GM18499 (cell line): ENCODE measurements around the gene PLCL1.

Source experiments
- ATAC-seq: cut with Tn5 transposase; IDR thresholded peaks from one replicate; pipeline ENCODE4 v1.9.1; 2021; ENCODE audit warnings: moderate number of reproducible peaks; ENCODE audit not compliant: insufficient read depth, unreplicated experiment

Gene PLCL1

DNA sequence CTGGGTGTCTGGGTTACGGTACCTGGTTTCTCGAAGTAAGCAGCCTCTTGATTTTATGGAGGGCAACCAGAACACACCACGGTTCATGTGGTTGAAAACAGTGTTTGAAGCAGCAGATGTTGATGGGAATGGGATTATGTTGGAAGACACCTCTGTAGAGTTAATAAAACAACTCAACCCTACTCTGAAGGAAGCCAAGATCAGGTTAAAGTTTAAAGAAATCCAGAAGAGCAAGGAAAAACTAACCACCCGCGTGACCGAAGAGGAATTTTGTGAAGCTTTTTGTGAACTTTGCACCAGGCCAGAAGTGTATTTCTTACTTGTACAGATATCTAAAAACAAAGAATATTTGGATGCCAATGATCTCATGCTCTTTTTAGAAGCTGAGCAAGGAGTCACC lies 279.8 kb downstream of the PLCL1 start:
- no peak for ATAC-seq

DNA sequence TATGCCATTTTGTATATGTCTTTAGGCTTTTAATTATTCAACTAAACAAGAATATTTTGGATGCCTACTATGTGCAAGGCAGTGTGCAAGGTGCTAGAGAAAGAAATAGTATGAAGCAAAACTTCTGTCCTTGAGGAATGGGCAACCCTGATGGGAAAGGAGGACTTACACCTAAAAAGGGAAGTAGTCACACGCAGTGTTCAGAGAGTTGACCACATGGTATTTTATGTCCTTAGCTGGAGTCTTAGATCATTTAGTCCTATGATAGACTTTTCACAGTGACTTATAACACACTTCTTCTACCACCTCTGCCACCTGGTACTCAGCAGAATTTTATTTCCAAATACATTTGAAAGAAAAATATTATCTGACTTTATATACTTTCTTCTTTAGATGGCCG lies 291.6 kb downstream of the PLCL1 start:
- no peak for ATAC-seq

DNA sequence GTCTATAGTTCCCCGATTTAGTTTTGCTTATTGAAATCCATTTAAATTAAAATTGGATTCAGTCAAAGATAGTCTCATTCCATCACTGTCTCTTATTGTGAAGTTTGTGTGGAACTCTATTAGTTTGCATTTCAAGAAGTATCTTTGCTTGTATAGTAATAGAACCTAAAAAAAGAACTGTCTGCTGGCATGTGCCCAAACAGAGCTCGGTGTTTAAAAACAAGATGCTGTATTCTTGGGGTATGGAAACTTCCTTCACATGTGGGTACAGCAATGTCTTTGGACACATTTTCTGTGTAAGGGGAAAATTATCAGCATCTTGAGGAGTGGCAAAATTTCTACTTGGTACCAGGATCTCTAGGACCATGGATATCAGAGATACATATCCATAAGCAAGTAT lies 292.6 kb downstream of the PLCL1 start:
- ATAC-seq: no peak

DNA sequence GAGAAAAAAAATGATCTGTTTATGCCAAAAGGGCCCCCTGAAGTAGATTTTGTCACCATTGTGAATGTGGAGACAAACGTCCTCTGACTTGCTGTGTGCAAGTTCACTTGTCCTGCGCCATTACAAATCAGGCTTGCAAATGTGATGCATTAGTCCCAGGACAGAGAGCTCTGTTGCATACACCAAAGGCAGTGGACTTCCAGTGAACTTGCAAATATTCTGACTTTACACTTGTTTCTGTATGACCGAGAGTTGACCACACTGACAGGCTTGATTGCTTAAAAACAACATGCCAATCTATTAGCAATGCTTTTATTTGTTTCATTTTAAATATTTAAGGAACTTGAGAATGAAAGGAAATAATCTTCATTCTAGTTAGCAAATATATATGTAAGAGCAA lies 293.2 kb downstream of the PLCL1 start:
- ATAC-seq: peak; percentile 45

DNA sequence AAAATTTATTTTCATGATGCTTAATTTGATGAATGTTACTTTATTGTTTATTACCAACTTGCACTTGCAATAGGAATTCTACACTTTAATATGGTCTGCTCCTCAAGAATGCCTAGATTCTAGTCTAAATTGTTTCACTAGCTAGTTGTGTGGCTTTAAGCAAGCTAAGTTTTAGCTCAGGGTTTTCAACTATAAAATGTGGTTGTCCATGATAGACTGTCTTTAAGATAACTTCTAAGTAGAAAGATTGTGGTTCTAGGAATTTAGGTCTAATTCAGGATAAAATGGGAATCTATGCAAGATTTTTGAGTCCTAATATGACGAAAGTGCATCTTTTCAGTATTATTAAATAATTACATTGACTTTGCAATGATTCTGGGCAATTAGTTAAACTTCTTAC lies 294.0 kb downstream of the PLCL1 start:
- no peak for ATAC-seq

DNA sequence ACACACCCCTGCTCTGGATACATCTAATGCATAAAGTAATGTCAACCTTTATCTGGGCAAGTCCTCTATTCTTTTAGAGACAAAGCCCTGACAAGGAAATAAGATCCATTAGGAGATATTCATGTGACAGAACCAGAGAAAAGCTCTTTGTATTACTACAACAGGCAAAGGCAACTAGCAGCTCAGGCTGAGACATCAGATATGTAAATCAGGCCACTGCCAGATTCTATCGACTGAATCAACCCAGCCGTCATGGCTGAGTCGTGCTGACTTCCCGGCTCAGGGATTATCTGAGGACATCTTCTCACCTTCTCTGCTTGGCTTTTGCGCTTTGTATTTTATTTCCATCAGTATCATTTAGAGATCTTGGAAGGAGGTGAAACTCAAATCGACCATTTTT lies 294.5 kb downstream of the PLCL1 start:
- no peak for ATAC-seq

DNA sequence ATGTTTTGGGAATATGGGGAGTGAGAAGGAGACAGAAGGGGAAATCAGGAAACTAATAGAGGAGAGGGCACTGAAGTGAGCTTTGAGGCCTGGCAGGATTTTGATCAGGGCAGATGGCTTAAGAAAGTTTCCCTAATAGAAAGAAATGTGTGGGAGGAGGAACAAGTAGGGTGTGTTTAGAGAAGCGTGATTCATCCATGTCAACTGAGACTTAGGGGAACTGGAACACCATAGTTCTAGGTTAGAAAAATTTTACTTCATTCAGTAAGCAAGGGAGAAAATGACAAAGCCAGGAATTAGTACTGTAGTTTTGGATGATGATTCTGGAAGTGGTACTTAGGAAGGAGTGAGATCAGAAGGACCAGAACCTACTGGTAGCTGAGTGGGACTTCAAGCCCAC lies 296.0 kb downstream of the PLCL1 start:
- ATAC-seq: no peak

DNA sequence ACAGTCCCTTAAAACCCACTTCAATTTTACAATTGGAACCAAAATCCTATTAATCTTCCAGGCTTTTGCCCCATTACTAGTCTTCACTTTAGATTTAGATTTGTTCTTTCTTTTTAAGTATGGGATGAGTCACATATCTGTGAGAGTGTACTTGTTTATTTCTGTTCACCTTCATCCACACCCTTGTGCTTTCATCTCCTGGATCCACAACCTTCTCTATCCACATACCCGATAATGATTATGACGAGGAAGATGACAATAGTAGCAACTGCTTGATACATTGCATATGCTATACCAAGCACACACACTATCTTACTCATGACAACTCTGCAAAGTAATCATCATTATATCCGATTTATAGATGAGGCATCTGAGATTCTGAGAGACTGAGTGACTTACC lies 297.3 kb downstream of the PLCL1 start:
- no peak for ATAC-seq

DNA sequence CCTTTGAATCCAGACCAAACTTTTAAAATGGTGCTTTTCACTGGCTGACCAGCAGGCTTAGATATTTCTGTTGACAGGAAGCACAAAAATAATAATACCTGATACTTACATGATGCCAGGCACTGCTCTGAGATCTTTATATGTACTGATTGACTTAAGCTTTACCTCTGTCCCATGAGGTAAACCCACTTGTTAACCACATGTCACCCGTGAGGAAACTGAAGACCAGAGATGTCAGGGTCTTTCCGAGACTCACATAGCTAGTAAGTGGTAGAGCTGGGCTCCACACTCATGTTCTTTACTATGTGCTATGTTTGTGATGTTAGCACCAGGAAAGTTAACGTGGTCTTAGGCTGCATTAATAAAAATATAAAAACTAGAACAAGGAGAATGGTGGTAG lies 297.7 kb downstream of the PLCL1 start:
- ATAC-seq: no peak

DNA sequence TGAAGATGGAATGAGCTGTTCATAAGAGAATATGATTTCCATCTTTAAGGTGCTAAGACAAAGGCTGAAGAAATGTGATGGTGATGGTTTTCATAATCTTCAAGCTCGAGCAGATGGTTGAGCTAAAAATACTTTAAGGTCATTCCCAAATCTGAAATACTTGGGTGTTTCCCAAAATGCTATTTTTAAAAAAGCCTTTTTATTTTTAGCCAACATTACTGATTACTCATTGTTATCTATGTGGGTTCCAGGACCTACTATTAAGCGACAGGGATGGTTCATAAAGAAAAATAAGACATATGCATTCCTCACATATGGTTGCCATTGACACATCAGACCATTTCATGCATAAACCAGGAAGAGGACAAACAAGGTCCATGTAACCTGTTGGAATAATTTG lies 298.5 kb downstream of the PLCL1 start:
- ATAC-seq: no peak

DNA sequence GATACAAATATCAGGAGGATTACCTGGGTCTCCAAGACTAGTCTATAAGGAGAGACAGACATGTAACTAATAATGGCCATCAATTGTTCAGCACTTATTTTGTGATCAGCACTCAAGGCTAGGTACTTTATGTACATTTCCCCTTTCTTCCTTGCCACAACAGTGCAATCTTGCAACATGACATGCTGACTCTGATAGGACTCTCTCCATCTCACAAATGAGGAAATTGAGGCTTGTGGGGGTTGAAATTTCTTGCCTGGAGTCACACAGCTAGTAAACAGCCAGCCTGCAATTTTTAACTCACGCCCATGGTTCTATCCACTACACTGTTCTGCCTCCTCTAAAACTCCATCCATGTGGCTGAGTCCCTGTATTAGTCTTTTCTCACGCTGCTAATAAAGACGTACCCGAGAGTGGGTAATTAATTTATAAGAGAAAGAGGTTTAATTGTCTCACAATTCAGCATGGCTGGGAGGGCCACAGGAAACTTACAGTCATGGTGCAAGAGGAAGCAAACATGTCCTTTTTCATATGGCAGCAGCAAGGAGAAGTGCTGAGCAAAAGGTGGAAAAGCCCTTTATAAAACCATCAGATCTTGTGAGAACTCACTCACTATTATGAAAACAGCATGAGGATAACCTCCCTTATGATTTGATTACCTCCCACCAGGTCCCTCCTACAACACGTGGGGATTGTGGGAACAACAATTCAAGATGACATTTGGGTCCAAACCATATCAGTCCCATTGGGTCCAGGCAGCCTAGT lies 302.4 kb downstream of the PLCL1 start:
- ATAC-seq: no peak

DNA sequence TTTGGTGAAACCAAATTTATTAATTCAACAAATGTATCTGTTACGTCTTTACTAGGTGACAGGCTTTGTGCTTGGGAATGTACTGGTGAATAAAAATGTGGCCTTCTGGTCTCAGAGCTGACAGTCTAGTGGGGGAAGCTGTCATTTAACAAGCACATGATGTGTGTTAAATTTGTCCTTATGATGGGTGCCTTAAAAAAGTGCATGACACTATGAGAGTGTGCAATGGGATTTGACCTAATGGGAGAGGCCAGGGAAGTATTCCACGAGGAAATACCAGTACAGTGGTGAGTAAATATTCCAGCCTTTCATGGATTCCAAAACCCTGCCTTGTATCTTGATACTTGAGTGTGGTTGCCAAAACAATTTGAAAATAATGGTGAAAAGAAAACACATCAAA lies 308.9 kb downstream of the PLCL1 start:
- ATAC-seq: no peak

DNA sequence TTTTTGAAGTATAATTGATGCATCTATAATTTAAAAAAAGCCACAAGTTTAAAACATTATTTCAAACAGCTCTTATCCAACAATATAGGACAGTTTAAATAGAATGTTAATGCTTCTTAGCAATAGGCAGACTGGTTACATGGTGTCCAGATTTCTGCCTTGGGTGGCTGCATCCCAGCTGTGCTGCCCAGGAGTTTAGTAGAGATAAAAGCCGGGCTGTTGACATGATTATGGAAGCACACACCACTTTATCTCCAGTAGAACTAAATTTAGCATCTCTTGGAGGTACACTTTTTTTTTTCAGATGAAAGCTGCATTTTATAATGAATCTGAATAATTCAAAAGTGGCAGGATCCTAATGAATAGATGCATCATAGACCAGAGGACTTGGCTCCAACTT lies 309.7 kb downstream of the PLCL1 start:
- ATAC-seq: no peak

DNA sequence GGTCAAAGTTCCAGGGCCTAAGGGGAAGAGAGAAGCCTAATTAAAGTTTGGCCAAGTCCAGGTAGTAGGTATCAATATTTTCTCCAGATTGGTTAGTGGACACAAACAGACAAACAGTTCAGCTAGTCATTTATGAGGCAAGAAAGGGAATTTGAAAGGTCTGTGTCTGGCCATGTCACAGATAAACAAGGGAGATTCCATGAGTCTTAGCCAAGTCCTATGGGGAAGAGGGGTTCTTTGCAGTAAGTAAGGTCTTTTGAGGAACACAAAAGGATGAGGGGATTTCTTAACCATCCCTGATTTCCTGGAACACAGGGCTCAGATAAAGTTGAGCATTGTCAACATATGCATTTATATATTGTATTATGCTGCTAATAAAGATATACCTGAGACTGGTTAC lies 310.8 kb downstream of the PLCL1 start:
- no peak for ATAC-seq

DNA sequence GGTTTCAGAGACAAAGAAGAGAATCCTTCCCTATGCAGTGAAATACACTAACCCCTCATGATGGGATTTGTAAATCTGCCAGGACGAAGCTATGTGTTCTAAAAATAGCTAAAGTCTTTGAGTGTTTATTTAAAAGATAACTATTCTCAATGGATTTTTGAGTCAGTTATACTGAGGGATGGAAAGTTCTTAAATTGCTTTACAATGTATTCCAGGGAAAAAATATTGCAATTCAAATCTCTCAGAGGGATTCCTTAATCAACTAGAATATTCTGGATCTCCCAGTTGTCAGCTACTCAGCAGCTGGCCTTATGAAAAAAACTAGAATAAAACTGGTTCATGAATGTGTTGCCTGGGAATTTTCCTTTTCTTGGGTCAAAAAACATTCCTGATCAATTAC lies 312.4 kb downstream of the PLCL1 start:
- no peak for ATAC-seq

DNA sequence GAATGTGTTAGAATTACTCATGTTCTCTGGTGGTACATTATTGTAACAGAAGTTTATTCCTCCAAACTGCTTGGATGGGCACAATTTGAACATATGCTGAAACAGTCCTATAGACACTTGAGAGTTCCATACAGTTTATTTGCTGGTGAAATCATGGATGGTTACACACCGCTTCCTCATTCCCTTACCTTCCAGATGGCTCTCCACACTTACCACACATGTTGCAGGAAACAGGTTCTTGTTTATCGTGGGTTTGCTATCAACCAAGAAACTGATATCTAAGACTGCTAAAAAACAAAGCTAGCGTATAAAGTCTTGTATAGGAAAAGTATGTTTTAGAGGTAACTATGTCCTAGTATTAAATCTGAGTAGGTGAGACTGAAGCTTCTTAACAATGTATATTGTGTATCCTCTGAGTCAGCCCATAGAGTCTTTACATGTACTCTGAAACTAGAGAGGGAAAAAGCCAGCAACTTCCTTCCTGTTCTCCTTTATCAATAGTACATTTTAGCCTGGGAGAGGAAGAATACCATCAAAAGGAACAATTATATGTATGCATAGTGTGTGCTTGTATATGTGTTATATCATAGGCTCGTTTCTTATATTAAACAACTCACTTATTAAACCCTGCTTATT lies 313.1 kb downstream of the PLCL1 start:
- ATAC-seq: no peak

DNA sequence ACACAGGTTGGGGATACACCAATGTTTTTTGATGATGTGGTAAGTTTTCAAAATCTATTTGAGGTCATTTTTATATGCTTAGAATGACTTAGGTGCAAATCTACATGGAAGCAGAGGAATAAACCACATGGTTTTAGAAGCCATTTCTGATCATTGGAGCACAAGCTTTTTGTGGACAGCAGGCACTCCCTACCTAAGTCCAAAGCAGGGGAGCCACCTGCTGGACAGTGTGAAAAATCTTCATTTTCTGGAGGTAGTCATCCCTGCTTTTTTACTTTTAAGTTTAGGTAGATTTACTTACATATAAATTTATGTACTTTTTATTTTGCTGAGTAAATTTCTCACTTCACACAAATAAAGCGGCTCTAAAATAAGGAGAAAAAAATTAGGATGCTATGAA lies 323.2 kb downstream of the PLCL1 start:
- ATAC-seq: no peak

DNA sequence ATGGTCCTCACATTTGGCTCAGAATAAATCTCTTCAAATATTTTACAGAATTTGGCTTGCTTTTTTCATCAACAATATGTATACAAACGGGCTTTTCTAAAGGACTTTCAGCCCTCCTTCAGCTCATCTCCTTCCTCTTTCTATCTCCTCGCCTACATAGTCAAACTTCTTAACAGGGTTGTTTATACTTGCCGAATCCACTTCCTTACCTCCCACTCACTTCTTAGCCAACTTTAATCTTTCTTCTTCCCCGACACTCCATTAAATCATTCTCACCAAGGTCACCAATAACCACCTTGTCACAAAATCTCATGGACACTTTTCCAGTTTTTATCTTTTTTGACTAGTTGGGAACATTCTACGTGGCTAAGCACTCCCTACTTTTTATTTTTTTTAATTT lies 325.2 kb downstream of the PLCL1 start:
- no peak for ATAC-seq

DNA sequence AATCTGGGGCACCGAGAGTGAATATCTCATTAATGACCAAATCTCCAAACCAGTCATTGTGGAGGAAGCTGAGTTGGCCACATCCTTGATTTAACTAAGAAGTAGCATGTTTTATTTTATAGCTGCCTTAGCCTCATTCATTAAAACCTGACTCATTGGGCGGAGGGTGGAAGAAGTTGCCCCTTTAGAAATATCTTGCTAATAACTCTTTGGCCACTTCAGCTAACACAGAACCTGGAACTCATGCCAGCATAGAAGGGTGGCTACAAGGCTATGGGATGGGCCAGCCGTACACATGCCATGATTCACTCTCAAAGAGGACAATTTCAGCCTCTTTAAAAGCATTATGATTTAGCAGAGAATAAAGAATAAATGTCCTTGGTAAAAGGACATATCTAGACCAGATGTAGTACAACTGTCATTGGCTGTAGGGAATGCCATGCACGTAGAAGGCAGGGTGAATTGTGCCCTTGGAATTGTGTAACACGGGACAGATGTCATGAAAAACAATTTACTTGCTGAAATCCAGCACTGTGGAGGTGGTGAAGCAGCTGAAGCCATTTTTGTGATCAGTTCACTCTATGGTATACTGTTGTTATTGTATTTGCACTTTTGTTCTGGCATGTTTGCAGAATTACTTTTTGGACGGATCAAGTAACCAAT lies 330.0 kb downstream of the PLCL1 start:
- no peak for ATAC-seq

DNA sequence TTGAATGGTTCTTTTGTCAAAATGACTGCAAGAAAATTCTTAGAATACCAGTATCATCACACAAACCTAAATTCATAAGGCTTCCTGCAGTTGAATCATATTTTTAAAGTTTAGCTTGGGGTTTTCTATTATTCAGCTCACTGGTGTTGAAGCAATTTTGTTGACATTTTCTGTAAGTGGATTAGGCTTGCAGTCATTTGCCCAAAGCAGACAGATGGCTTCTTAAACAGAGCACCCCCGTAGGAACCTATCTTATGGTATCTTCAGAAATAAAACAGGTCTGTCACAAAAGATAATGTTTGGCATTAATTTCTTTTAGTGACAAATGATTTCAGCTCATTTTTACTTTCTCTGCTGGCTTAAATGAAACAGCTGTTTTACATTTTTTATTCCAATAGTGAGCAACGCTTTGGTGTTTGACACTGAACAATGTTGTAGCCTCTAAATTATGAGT lies 331.1 kb downstream of the PLCL1 start:
- ATAC-seq: no peak

DNA sequence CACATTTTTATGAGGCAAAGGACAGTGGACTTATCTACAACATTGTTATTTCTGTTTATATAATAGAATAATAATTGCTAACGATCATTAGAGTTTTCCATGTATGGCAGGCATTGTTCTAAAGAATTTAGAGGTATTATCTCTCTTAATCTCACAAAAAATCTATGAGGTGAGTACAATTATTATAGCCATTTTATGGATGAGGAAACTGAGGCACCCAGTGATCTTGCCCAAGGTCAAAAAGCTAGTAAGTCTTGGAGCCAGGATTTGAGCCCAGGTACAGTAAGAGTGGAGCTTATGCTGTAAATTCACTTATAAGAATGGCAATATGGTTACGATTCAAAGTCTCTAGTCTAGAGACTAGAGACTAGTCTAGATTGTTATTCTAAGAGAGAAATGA lies 331.7 kb downstream of the PLCL1 start:
- no peak for ATAC-seq

DNA sequence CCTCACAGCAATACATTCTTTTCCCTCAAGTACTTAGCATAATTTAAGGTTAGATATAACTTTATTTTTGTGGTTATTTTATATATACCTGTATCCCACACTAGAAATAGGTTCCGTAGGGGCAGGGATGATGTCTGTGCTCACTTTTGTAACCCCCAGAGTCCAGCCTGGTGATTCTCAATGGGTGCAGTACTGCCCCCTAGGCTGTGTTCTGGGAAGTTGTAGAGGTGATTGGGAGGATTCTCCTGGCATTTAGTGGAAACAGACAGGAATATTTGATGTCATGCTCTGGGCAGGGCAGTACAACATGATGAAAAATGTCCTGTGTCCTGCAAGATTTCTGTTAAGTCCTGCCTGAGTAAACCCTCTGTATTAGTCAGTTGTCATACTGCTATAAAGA lies 333.3 kb downstream of the PLCL1 start:
- ATAC-seq: no peak
